ENCODE measurements around the gene NOTUM. TPM values are rescaled to one million over a fixed set of nuclear protein-coding genes. Genes with fewer than 3 reads are reported as not detected.

NOTUM gene
- total RNA-seq, 120 experiments from 2014 or later: 0.20 to 3.7 (median 0.79) TPM; not detected in 17

Other genes with a start within 250 kb of the NOTUM start
- 10 to 100 TPM in 74 of 120 experiments, 1 to 10 TPM in 46; 6.0 to 17.0 (median 10.4) TPM for gene SLC25A10, start 248.9 kb downstream of the NOTUM start, total RNA-seq
- gene GCGR, start 157.0 kb downstream of the NOTUM start, total RNA-seq: 1 to 10 TPM in 2 of 120 experiments, under 1 TPM in 8, not detected in 110; 0.20 to 1.5 (median 0.33) TPM
- 100 to 1,000 TPM; 102 to 185 (median 136) TPM for gene MCRIP1, start 127.9 kb downstream of the NOTUM start, total RNA-seq
- 1 to 10 TPM in 1 of 120 experiments, under 1 TPM in 1, not detected in 118; 0.43 to 1.1 TPM for gene PPP1R27, start 126.1 kb downstream of the NOTUM start, total RNA-seq
- gene P4HB, start 100.7 kb downstream of the NOTUM start, total RNA-seq: 100 to 1,000 TPM; 106 to 206 (median 136) TPM
- 100 to 1,000 TPM; 175 to 366 (median 250) TPM for gene ARHGDIA, start 89.8 kb downstream of the NOTUM start, total RNA-seq
- gene ALYREF, start 69.6 kb downstream of the NOTUM start, total RNA-seq: 10 to 100 TPM; 25.1 to 53.0 (median 34.8) TPM
- 100 to 1,000 TPM in 33 of 120 experiments, 10 to 100 TPM in 87; 64.0 to 121 (median 92.6) TPM for gene ANAPC11, start 69.5 kb downstream of the NOTUM start, total RNA-seq
- 1 to 10 TPM in 118 of 120 experiments, under 1 TPM in 2; 0.50 to 6.5 (median 3.3) TPM for gene NPB, start 58.9 kb downstream of the NOTUM start, total RNA-seq
- 10 to 100 TPM; 38.2 to 73.9 (median 55.5) TPM for gene PCYT2, start 49.8 kb downstream of the NOTUM start, total RNA-seq
- gene SIRT7, start 43.0 kb downstream of the NOTUM start, total RNA-seq: 10 to 100 TPM; 15.0 to 55.8 (median 25.6) TPM
- gene MAFG, start 33.5 kb downstream of the NOTUM start, total RNA-seq: 10 to 100 TPM; 30.1 to 60.2 (median 41.1) TPM
- 10 to 100 TPM in 44 of 120 experiments, 1 to 10 TPM in 76; 4.1 to 24.3 (median 9.3) TPM for gene PYCR1, start 23.9 kb downstream of the NOTUM start, total RNA-seq
- 1 to 10 TPM in 119 of 120 experiments, under 1 TPM in 1; 0.64 to 7.0 (median 3.4) TPM for gene MYADML2, start 14.0 kb downstream of the NOTUM start, total RNA-seq
- 10 to 100 TPM; 30.3 to 68.2 (median 44.6) TPM for gene ASPSCR1, start 16.4 kb upstream of the NOTUM start, total RNA-seq
- 10 to 100 TPM; 28.0 to 64.9 (median 45.1) TPM for gene CENPX, start 61.7 kb upstream of the NOTUM start, total RNA-seq
- gene LRRC45, start 62.1 kb upstream of the NOTUM start, total RNA-seq: 10 to 100 TPM in 95 of 120 experiments, 1 to 10 TPM in 25; 6.8 to 22.2 (median 12.3) TPM
- 10 to 100 TPM in 119 of 120 experiments, 1 to 10 TPM in 1; 9.9 to 30.9 (median 21.2) TPM for gene RAC3, start 70.5 kb upstream of the NOTUM start, total RNA-seq
- 100 to 1,000 TPM in 115 of 120 experiments, 10 to 100 TPM in 5; 80.1 to 213 (median 127) TPM for gene DCXR, start 76.5 kb upstream of the NOTUM start, total RNA-seq
- gene RFNG, start 90.6 kb upstream of the NOTUM start, total RNA-seq: 10 to 100 TPM; 22.3 to 73.4 (median 36.6) TPM
- gene GPS1, start 90.7 kb upstream of the NOTUM start, total RNA-seq: 100 to 1,000 TPM in 61 of 120 experiments, 10 to 100 TPM in 59; 72.9 to 147 (median 100) TPM
- 10 to 100 TPM; 45.3 to 89.4 (median 63.0) TPM for gene DUS1L, start 104.6 kb upstream of the NOTUM start, total RNA-seq
- gene FASN, start 137.0 kb upstream of the NOTUM start, total RNA-seq: 100 to 1,000 TPM; 137 to 275 (median 201) TPM